Suppressor macrophage treated with lipopolysaccharide for 4 hours (primary cell): ENCODE results near the gene TNFAIP8L2.
A peak's percentile ranks its signal among the peaks of the same experiment; 100 is the strongest.

ENCODE experiments used
- DNase-seq: peaks from one replicate; pipeline ENCODE4 v3.0.0-alpha.2; 2020

Gene TNFAIP8L2

GRCh38 chr1:151156515-151156819, at the start of gene TNFAIP8L2:
Gene TNFAIP8L2 (plus strand): TSS chr1:151156649. CDS start chr1:151158698, 2,049 bp downstream.
- DNase-seq = peak; percentile 82

- peak; percentile 3 for DNase-seq
These were observed 49.6 kb upstream of the TNFAIP8L2 start for GRCh38 chr1:151106894-151107293.

GRCh38 chr1:151108331-151108730, 48.1 kb upstream of the TNFAIP8L2 start:
- DNase-seq = no peak

GRCh38 chr1:151113877-151114276, 42.6 kb upstream of the TNFAIP8L2 start:
- no peak for DNase-seq

GRCh38 chr1:151124763-151125403, 31.6 kb upstream of the TNFAIP8L2 start:
- no peak for DNase-seq

- DNase-seq = no peak
These were observed 27.6 kb upstream of the TNFAIP8L2 start for GRCh38 chr1:151128800-151129199.

GRCh38 chr1:151130987-151131586, 25.4 kb upstream of the TNFAIP8L2 start:
- DNase-seq = peak; percentile 59

GRCh38 chr1:151131701-151132334, 24.6 kb upstream of the TNFAIP8L2 start:
- DNase-seq = no peak

- no peak for DNase-seq
These were observed 24.0 kb upstream of the TNFAIP8L2 start for GRCh38 chr1:151132335-151133017.

GRCh38 chr1:151133018-151133806, 23.2 kb upstream of the TNFAIP8L2 start:
- no peak for DNase-seq

GRCh38 chr1:151134396-151134795, 22.1 kb upstream of the TNFAIP8L2 start:
- no peak for DNase-seq

GRCh38 chr1:151134991-151135390, 21.5 kb upstream of the TNFAIP8L2 start:
- no peak for DNase-seq

GRCh38 chr1:151135433-151136385, 20.7 kb upstream of the TNFAIP8L2 start:
- DNase-seq = no peak

GRCh38 chr1:151137789-151138188, 18.7 kb upstream of the TNFAIP8L2 start:
- no peak for DNase-seq

GRCh38 chr1:151142411-151143056, 13.9 kb upstream of the TNFAIP8L2 start:
- no peak for DNase-seq

GRCh38 chr1:151143057-151143435, 13.4 kb upstream of the TNFAIP8L2 start:
- no peak for DNase-seq

GRCh38 chr1:151143986-151144385, 12.5 kb upstream of the TNFAIP8L2 start:
- no peak for DNase-seq

GRCh38 chr1:151144474-151145303, 11.8 kb upstream of the TNFAIP8L2 start:
- no peak for DNase-seq

GRCh38 chr1:151145304-151146071, 11.0 kb upstream of the TNFAIP8L2 start:
- DNase-seq = no peak

- DNase-seq = no peak
These were observed 10.4 kb upstream of the TNFAIP8L2 start for GRCh38 chr1:151146072-151146411.
